HFFc6 (cell line): Measurements from ENCODE around the gene ABHD10. TPM values are rescaled to one million over a fixed set of nuclear protein-coding genes. Genes with fewer than 3 reads are reported as not detected.

Experiments
- DNase-seq: peaks from one replicate; pipeline ENCODE4 v3.0.0-alpha.2; 2018
- H3K27ac Mint-ChIP-seq: 2 replicates; pipeline ENCODE4 v1.8.0; 2020; ENCODE audit warnings: mild to moderate bottlenecking, mixed read lengths
- H3K27me3 Mint-ChIP-seq: 2 replicates; pipeline ENCODE4 v1.8.0; 2021; ENCODE audit warnings: mild to moderate bottlenecking, moderate library complexity, mixed read lengths; ENCODE audit not compliant: insufficient read depth
- H3K36me3 Mint-ChIP-seq: 2 replicates; pipeline ENCODE4 v1.8.0; 2021; ENCODE audit warnings: low read depth, mixed read lengths
- H3K4me1 Mint-ChIP-seq: 2 replicates; pipeline ENCODE4 v1.8.0; 2020; ENCODE audit warnings: low read depth, mixed read lengths
- H3K4me3 Mint-ChIP-seq: 2 replicates; pipeline ENCODE4 v1.8.0; 2020; ENCODE audit warnings: mild to moderate bottlenecking, moderate library complexity, mixed read lengths
- H3K9me3 Mint-ChIP-seq: 2 replicates; pipeline ENCODE4 v1.8.0; 2020; ENCODE audit warnings: mild to moderate bottlenecking, mixed read lengths
- total RNA-seq, 6 experiments: library from RNA; stranded (reverse); fragmentation: NEBNext Ultra II Directional; extraction: Animal tissue kit (Norgen Biotek cat#: 25700); gene quantifications; 2 replicates in 1 of 6; 3 replicates in 5 of 6; pipeline ENCODE4 v1.2.3, GENCODE V29; 2021
- TF ChIP-seq, protein P1 (sequence below): fragments of 200-600 bp; sonication (generic); IDR thresholded peaks from 2 replicates; pipeline ENCODE4 v1.5.0; 2021; ENCODE audit warnings: antibody characterized with exemption, mild to moderate bottlenecking

ABHD10 gene
- total RNA-seq, 6 experiments from 2014 or later: 39.5 to 44.5 (median 41.3) TPM

DNA sequence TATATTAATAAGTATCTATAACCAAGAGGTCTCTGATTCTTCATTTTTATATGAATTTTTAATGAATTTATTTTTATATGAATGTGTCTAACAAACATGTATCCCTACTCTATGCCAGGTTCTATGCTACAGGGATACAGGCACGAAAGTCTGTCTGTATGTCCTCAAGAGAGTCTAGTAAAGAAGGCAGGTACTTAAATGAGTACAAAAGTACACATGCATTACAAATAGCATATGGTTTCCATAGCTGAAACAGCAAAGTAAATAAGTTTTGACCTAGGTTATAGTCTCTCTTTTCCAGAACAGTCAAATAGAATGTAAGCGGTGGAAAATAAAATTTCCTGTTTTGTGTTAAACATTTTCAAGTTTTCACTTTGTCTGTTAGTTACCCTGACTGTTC is 13.3 kb upstream of the ABHD10 start:
- peaks cover 60% of the 10 kb centered on the region for H3K4me1 Mint-ChIP-seq
- no peaks in the 10 kb centered on the region for H3K9me3 Mint-ChIP-seq
- TF ChIP-seq, protein P1, sequence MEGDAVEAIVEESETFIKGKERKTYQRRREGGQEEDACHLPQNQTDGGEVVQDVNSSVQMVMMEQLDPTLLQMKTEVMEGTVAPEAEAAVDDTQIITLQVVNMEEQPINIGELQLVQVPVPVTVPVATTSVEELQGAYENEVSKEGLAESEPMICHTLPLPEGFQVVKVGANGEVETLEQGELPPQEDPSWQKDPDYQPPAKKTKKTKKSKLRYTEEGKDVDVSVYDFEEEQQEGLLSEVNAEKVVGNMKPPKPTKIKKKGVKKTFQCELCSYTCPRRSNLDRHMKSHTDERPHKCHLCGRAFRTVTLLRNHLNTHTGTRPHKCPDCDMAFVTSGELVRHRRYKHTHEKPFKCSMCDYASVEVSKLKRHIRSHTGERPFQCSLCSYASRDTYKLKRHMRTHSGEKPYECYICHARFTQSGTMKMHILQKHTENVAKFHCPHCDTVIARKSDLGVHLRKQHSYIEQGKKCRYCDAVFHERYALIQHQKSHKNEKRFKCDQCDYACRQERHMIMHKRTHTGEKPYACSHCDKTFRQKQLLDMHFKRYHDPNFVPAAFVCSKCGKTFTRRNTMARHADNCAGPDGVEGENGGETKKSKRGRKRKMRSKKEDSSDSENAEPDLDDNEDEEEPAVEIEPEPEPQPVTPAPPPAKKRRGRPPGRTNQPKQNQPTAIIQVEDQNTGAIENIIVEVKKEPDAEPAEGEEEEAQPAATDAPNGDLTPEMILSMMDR: no peak
- H3K27me3 Mint-ChIP-seq: no peaks in the 10 kb centered on the region; the same call in 1 of the 2 replicates
- H3K27ac Mint-ChIP-seq: no peak overlapping the region
- H3K4me3 Mint-ChIP-seq: no peak overlapping the region
- no peak for DNase-seq
- H3K36me3 Mint-ChIP-seq: peaks cover 10% of the 10 kb centered on the region; the same call in 1 of the 2 replicates

DNA sequence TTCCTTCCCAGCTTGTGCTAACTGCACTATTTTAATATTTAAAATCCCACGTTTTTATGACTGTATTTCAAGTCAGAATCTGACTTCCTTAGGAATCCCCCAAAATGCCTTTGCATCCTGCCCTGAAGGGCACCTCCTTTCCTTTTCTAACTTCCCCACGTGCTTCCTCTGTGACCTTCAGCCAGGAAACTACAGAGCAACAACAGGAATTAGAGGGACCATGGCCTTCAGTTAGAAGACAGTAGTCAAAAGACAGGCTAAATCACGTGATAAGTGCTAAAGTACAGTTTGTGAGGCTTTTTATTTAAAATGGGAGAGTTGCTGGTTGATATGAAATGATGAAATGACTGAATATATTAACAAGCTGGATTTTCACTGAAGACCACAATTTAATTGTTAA is 11.8 kb upstream of the ABHD10 start:
- Mint-ChIP-seq H3K9me3 (no peaks in the 10 kb centered on the region), H3K4me1 (peaks cover 49% of the 10 kb centered on the region), H3K27me3 (no peaks in the 10 kb centered on the region; the same call in 1 of the 2 replicates), H3K4me3 (no peak overlapping the region), H3K27ac (peak overlapping the region; percentile 37; the same call in 1 of the 2 replicates), H3K36me3 (peaks cover 17% of the 10 kb centered on the region; the same call in 1 of the 2 replicates)
- TF ChIP-seq, protein P1: no peak
- DNase-seq: no peak

DNA sequence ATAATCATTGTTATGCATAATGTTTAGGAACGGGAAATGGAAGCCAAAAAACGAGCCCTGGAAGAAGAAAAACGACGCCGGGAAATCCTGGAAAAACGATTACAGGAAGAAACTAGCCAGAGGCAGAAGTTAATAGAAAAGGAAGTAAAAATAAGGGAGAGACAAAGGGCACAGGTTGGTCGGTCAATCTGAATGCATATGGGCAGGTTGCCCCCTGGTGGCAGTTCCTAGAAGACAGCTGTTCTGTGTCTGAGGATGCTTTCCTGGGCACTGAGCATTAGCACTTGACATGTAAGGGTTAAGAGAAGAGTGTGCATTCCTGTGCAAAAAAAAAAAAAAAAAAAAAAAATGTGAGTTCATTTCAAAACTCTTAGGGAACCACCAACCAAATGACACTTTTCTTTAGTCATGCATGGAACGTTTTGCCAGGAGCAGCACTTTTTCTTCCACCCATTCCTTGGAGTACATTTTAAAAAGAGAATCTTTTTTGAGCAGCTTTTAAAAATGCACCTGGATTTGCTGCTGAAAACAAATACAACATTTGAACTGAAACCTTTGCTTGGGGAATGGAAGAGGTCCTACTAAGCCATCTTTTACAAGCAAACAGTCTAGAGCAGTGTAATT is 11.1 kb upstream of the ABHD10 start:
- 0 out of 2 replicates have a peak overlapping the region, but pooled peaks have one; percentile 4 for H3K4me3 Mint-ChIP-seq
- H3K27me3 Mint-ChIP-seq: no peaks in the 10 kb centered on the region; the same call in 1 of the 2 replicates
- H3K36me3 Mint-ChIP-seq: peaks cover 17% of the 10 kb centered on the region; the same call in 1 of the 2 replicates
- DNase-seq: peak; percentile 77
- H3K27ac Mint-ChIP-seq: peak overlapping the region; percentile 46
- H3K9me3 Mint-ChIP-seq: no peaks in the 10 kb centered on the region
- peaks cover 46% of the 10 kb centered on the region for H3K4me1 Mint-ChIP-seq
- TF ChIP-seq, protein P1: peak; percentile 98

DNA sequence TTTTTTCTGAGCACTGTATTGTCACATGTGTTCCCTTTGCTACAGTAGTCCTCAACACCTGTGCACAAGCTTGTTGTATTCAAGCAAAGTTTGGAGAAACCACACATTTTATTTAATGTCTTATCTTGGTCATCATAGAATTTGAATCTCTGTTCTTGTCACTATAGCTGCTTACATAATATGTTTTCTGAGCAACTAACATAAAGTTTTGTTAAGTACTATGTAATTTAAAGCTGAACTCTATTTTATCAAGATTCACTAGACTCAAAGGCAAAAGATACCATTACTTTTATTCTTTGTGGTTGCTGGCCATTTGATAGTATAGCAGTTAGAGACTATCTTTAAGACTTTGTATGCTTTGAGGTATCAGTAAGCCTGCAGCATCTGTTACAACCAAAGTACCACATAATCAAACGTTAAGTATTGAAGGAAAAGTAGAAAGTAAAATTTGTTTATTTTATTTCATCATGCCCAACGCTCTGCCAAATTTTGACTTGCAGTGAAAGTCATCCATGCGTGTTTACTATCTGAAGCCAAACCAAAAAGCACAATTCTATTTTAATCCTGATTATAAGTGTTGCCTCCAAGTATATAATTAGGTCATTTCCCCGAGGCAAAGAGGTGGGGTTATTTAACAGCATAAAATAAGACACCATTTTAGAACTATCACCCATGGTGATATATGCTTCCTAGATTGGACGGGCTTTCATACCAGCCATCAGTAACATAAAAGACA is 10.3 kb upstream of the ABHD10 start:
- Mint-ChIP-seq H3K9me3 (no peaks in the 10 kb centered on the region), H3K27ac (no peak overlapping the region), H3K4me1 (peaks cover 42% of the 10 kb centered on the region), H3K4me3 (no peak overlapping the region), H3K36me3 (peaks cover 17% of the 10 kb centered on the region; the same call in 1 of the 2 replicates), H3K27me3 (no peaks in the 10 kb centered on the region; the same call in 1 of the 2 replicates)
- no peak for DNase-seq
- TF ChIP-seq, protein P1: no peak

DNA sequence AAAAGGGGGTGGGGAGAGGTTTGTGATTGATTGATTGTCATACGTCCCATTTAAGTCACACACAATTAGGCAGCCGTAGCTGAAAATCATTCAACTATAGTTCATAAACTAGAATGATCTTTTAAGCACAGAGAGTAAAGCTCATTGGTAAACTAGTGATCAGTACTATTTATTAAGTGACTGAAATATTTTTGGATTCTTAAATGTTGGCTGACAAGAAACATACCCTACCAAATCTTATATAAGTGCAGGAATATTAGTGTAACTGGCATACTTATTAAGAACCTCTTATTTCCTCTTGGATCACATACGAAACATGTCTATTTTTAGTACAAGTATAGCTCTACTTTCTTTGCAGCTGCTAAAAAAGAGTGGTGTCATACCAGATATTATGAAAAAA is 8.4 kb upstream of the ABHD10 start:
- no peak for DNase-seq
- no peaks in the 10 kb centered on the region; the same call in 1 of the 2 replicates for H3K27me3 Mint-ChIP-seq
- no peak overlapping the region for H3K27ac Mint-ChIP-seq
- peaks cover 12% of the 10 kb centered on the region; the same call in 1 of the 2 replicates for H3K36me3 Mint-ChIP-seq
- H3K4me1 Mint-ChIP-seq: peaks cover 35% of the 10 kb centered on the region
- H3K9me3 Mint-ChIP-seq: no peaks in the 10 kb centered on the region
- H3K4me3 Mint-ChIP-seq: no peak overlapping the region
- TF ChIP-seq, protein P1: no peak
